ENCODE results near the gene CSRP3. TPM values are rescaled to one million over a fixed set of nuclear protein-coding genes. Genes with fewer than 3 reads are reported as not detected.

The CSRP3 gene
- total RNA-seq, 4 donors from 2014 or later, result not detected

- Histone ChIP-seq H3K36me3 (no peaks in the 10 kb centered on the region), H3K27ac (peak overlapping the region; percentile 62 to 84 (median 72)), H3K4me1 (peaks cover 5 to 63% (median 15%) of the 10 kb centered on the region in 3 donors), H3K27me3 (no peaks in the 10 kb centered on the region), H3K9me3 (no peaks in the 10 kb centered on the region), H3K4me3 (no peak overlapping the region)
- WGBS, 2 donors, result 46 to 53% methylated on average over 12 to 15 of the region's 15 CpGs
- DNase-seq, result no peak
- TF ChIP-seq CTCF (IDR thresholded peaks at IDR 0.05) (no peak), POLR2A (IDR thresholded peaks at IDR 0.05) (no peak)
- intact Hi-C loops (cut with DNase I), result no loop called here
Measured at GRCh38 chr11:19218786-19219460, 17.1 kb upstream of the CSRP3 start.

- no peak for DNase-seq
- WGBS, 2 donors, result 31 to 49% methylated on average over 3 of the region's 3 CpGs
- intact Hi-C loops (cut with DNase I), result no loop called here
- Histone ChIP-seq H3K36me3 (no peaks in the 10 kb centered on the region), H3K9me3 (no peaks in the 10 kb centered on the region), H3K27ac (peak overlapping the region; percentile 62 to 84 (median 72)), H3K4me1 (peaks cover 5 to 63% (median 15%) of the 10 kb centered on the region in 3 donors), H3K27me3 (no peaks in the 10 kb centered on the region), H3K4me3 (no peak overlapping the region)
- TF ChIP-seq CTCF (IDR thresholded peaks at IDR 0.05) (no peak), POLR2A (IDR thresholded peaks at IDR 0.05) (no peak)
Measured at GRCh38 chr11:19218216-19218615, 16.4 kb upstream of the CSRP3 start.

GRCh38 chr11:19216709-19217374, 15.1 kb upstream of the CSRP3 start:
- Histone ChIP-seq H3K27ac (peak overlapping the region; percentile 49 to 84 (median 65)), H3K4me1 (peaks cover 5 to 61% (median 15%) of the 10 kb centered on the region in 3 donors), H3K27me3 (no peaks in the 10 kb centered on the region), H3K4me3 (no peak overlapping the region), H3K36me3 (no peaks in the 10 kb centered on the region), H3K9me3 (no peaks in the 10 kb centered on the region)
- DNase-seq, result no peak
- 24 to 25% methylated on average over 3 of the region's 3 CpGs for WGBS, 2 donors
- TF ChIP-seq POLR2A (IDR thresholded peaks at IDR 0.05) (no peak), CTCF (IDR thresholded peaks at IDR 0.05) (no peak)
- intact Hi-C loops (cut with DNase I), result no loop called here

GRCh38 chr11:19216021-19216420, 14.2 kb upstream of the CSRP3 start:
- intact Hi-C loops (cut with DNase I), result no loop called here
- DNase-seq, result no peak
- Histone ChIP-seq H3K27me3 (no peaks in the 10 kb centered on the region), H3K36me3 (no peaks in the 10 kb centered on the region), H3K9me3 (no peaks in the 10 kb centered on the region), H3K4me3 (no peak overlapping the region), H3K27ac (peak overlapping the region in 1 of 4 donors; percentile 84), H3K4me1 (peaks cover 5 to 53% (median 13%) of the 10 kb centered on the region in 3 donors)
- TF ChIP-seq POLR2A (IDR thresholded peaks at IDR 0.05) (no peak), CTCF (IDR thresholded peaks at IDR 0.05) (no peak)
- 66 to 67% methylated on average over 4 of the region's 4 CpGs for WGBS, 2 donors

- TF ChIP-seq CTCF (IDR thresholded peaks at IDR 0.05), result no peak
- TF ChIP-seq POLR2A (IDR thresholded peaks at IDR 0.05), result no peak
- no peaks in the 10 kb centered on the region for H3K9me3 ChIP-seq
- no peaks in the 10 kb centered on the region for H3K36me3 ChIP-seq
- intact Hi-C loops (cut with DNase I), result no loop called here
- H3K4me1 ChIP-seq, result no peaks in the 10 kb centered on the region
- DNase-seq, result no peak
- H3K27me3 ChIP-seq, result no peaks in the 10 kb centered on the region
- WGBS, 2 donors, result 71 to 74% methylated on average over 4 of the region's 4 CpGs
- no peak overlapping the region for H3K4me3 ChIP-seq
- no peak overlapping the region for H3K27ac ChIP-seq
Measured at GRCh38 chr11:19209617-19210370, 8.0 kb upstream of the CSRP3 start.
